IMR-90 (cell line): ENCODE data around the gene LUZP1. TPM values are rescaled to one million over a fixed set of nuclear protein-coding genes. Genes with fewer than 3 reads are reported as not detected.

ENCODE experiments used
- ATAC-seq: fragments of 200-7000 bp; cut with Tn5 transposase; 2 replicates; pipeline ENCODE4 v1.9.1; 2020; ENCODE audit warnings: low read depth, mild to moderate bottlenecking, moderate library complexity
- BruUV-seq: library from RNA; stranded (reverse); fragments of 400-500 nt; replicated peaks from 2 replicates; lab custom pipeline; 2021; lab: Mats Ljungman, UMichigan
- CTCF ChIA-PET: fragments of 300-600 bp; formaldehyde crosslinking; extraction: SDS; loops from one replicate; lab custom pipeline; 2021; ENCODE audit warnings: antibody characterized with exemption; lab: Yijun Ruan, JAX
- POLR2A ChIA-PET: fragments of 300-600 bp; sonication (Branson Sonifier 250); formaldehyde crosslinking; loops from one replicate; lab custom pipeline; 2022; ENCODE audit warnings: antibody characterized with exemption; ENCODE audit not compliant: unreplicated experiment; lab: Charles Lee
- DNase-seq: peaks from one replicate; pipeline ENCODE4 v3.0.0; 2013
- H2AFZ ChIP-seq: replicated peaks from 2 replicates; pipeline ENCODE3; 2013; ENCODE audit warnings: low read length, mild to moderate bottlenecking; ENCODE audit not compliant: poor library complexity
- H2AK5ac ChIP-seq: 2 replicates; pipeline ENCODE4 v1.6.1; 2013; ENCODE audit warnings: low read depth, low read length, inconsistent platforms
- H2AK9ac ChIP-seq: replicated peaks from 2 replicates; pipeline ENCODE3; 2013; ENCODE audit warnings: mild to moderate bottlenecking, low read depth, low read length, moderate library complexity; ENCODE audit not compliant: poor library complexity
- H2BK120ac ChIP-seq: 2 replicates; pipeline ENCODE4 v1.6.1; 2013; ENCODE audit warnings: low read depth, low read length, inconsistent platforms
- H2BK15ac ChIP-seq: 3 replicates; pipeline ENCODE4 v1.6.1; 2013; ENCODE audit warnings: low read depth, low read length, inconsistent platforms
- H2BK20ac ChIP-seq: 2 replicates; pipeline ENCODE4 v1.6.1; 2013; ENCODE audit warnings: low read depth, mild to moderate bottlenecking, inconsistent platforms, low read length, moderate library complexity
- H2BK5ac ChIP-seq: 2 replicates; pipeline ENCODE4 v1.6.1; 2013; ENCODE audit warnings: mild to moderate bottlenecking, low read depth, low read length, inconsistent platforms; ENCODE audit not compliant: poor library complexity, severe bottlenecking
- H3K14ac ChIP-seq: replicated peaks from 2 replicates; pipeline ENCODE4 v1.6.1; 2013; ENCODE audit warnings: low read depth, low read length, inconsistent platforms
- H3K18ac ChIP-seq: 2 replicates; pipeline ENCODE4 v1.6.1; 2013; ENCODE audit warnings: low read depth, low read length, control low read depth
- H3K23ac ChIP-seq: 2 replicates; pipeline ENCODE4 v1.6.1; 2013; ENCODE audit warnings: low read depth, low read length, inconsistent platforms
- H3K27ac ChIP-seq: 2 replicates; pipeline ENCODE4 v1.5.1; 2013; ENCODE audit warnings: mild to moderate bottlenecking, control low read depth, low read length; ENCODE audit not compliant: insufficient read depth
- H3K27me3 ChIP-seq: 2 replicates; pipeline ENCODE4 v1.6.1; 2013; ENCODE audit warnings: low read length; ENCODE audit not compliant: control insufficient read depth, insufficient read depth
- H3K36me3 ChIP-seq: 2 replicates; pipeline ENCODE4 v1.6.1; 2013; ENCODE audit warnings: low read length, mixed read lengths; ENCODE audit not compliant: control insufficient read depth, insufficient read depth
- H3K4ac ChIP-seq: 2 replicates; pipeline ENCODE4 v1.6.1; 2013; ENCODE audit warnings: low read depth, low read length, inconsistent platforms
- H3K4me1 ChIP-seq: 2 replicates; pipeline ENCODE4 v1.6.1; 2013; ENCODE audit warnings: low read length, mixed read lengths; ENCODE audit not compliant: control insufficient read depth, insufficient read depth
- H3K4me2 ChIP-seq: 2 replicates; pipeline ENCODE4 v1.6.1; 2013; ENCODE audit warnings: low read depth, mild to moderate bottlenecking, control low read depth, low read length, moderate library complexity
- H3K4me3 ChIP-seq: 2 replicates; pipeline ENCODE4 v1.5.1; 2013; ENCODE audit warnings: low read depth, mild to moderate bottlenecking, control low read depth, low read length, moderate library complexity; ENCODE audit not compliant: insufficient read depth
- H3K56ac ChIP-seq: 2 replicates; pipeline ENCODE4 v1.6.1; 2013; ENCODE audit warnings: low read length, inconsistent platforms; ENCODE audit not compliant: insufficient read depth; ENCODE audit errors: extremely low read depth
- H3K79me1 ChIP-seq, 2 experiments: 2 replicates each; pipeline ENCODE4 v1.6.1; 2013; ENCODE audit warnings: low read length in 2 of 2, inconsistent platforms in 1 of 2, low read depth in 1 of 2
- H3K9ac ChIP-seq: 2 replicates; pipeline ENCODE4 v1.6.1; 2013; ENCODE audit warnings: low read depth, low read length, control low read depth
- H3K9me1 ChIP-seq: 2 replicates; pipeline ENCODE4 v1.6.1; 2013; ENCODE audit warnings: low read length, inconsistent platforms; ENCODE audit not compliant: insufficient read depth
- H3K9me3 ChIP-seq: 2 replicates; pipeline ENCODE4 v1.6.1; 2013; ENCODE audit warnings: low read length; ENCODE audit not compliant: control insufficient read depth, insufficient read depth
- H4K20me1 ChIP-seq: 2 replicates; pipeline ENCODE4 v1.6.1; 2013; ENCODE audit warnings: low read length, inconsistent platforms; ENCODE audit not compliant: insufficient read depth
- H4K5ac ChIP-seq: 2 replicates; pipeline ENCODE4 v1.6.1; 2013; ENCODE audit warnings: mild to moderate bottlenecking, low read depth, low read length, control low read depth
- H4K8ac ChIP-seq, 2 experiments: 2 replicates each; pipeline ENCODE4 v1.6.1; 2013; ENCODE audit warnings: low read depth in 2 of 2, low read length in 2 of 2, control low read depth in 1 of 2, inconsistent platforms in 1 of 2
- H4K91ac ChIP-seq: 2 replicates; pipeline ENCODE4 v1.6.1; 2013; ENCODE audit warnings: low read depth, low read length, inconsistent platforms; ENCODE audit not compliant: insufficient read depth
- CEBPB ChIP-seq: IDR thresholded peaks from 2 replicates; pipeline ENCODE4 v1.6.1; 2012; ENCODE audit warnings: low read depth, low read length, improper control_type of control experiment
- CTCF ChIP-seq: conservative IDR thresholded peaks from 2 replicates; pipeline ENCODE4 v1.5.1; 2012; ENCODE audit warnings: mild to moderate bottlenecking, low read depth, low read length, improper control_type of control experiment
- ELK1 ChIP-seq: fragments of 150-350 bp; IDR thresholded peaks from 2 replicates; pipeline ENCODE4 v1.6.1; 2016; ENCODE audit warnings: low read depth, mild to moderate bottlenecking, low read length, moderate library complexity, borderline replicate concordance
- FOS ChIP-seq: fragments of 150-350 bp; IDR thresholded peaks from 2 replicates; pipeline ENCODE4 v1.6.1; 2016; ENCODE audit warnings: low read depth, low read length
- MAZ ChIP-seq: IDR thresholded peaks from 2 replicates; pipeline ENCODE4 v1.6.1; 2012; ENCODE audit warnings: low read depth, mild to moderate bottlenecking, low read length, improper control_type of control experiment, moderate library complexity, borderline replicate concordance
- MXI1 ChIP-seq: IDR thresholded peaks from 2 replicates; pipeline ENCODE4 v1.6.1; 2012; ENCODE audit warnings: low read depth, mild to moderate bottlenecking, low read length, moderate library complexity, borderline replicate concordance
- POLR2A ChIP-seq: IDR thresholded peaks from 2 replicates; pipeline ENCODE4 v1.6.1; 2012; ENCODE audit warnings: mild to moderate bottlenecking, low read depth, low read length
- RAD21 ChIP-seq: IDR thresholded peaks from 2 replicates; pipeline ENCODE4 v1.6.1; 2012; ENCODE audit warnings: low read length, improper control_type of control experiment
- RCOR1 ChIP-seq: IDR thresholded peaks from 2 replicates; pipeline ENCODE4 v1.6.1; 2012; ENCODE audit warnings: mild to moderate bottlenecking, low read length, improper control_type of control experiment; ENCODE audit not compliant: insufficient replicate concordance
- RFX5 ChIP-seq: IDR thresholded peaks from 2 replicates; pipeline ENCODE4 v1.8.0; 2012; ENCODE audit warnings: low read depth, mild to moderate bottlenecking, low read length, moderate library complexity
- SMC3 ChIP-seq: fragments of 150-350 bp; IDR thresholded peaks from 2 replicates; pipeline ENCODE4 v1.6.1; 2016; ENCODE audit warnings: low read depth, mild to moderate bottlenecking, antibody characterized with exemption, low read length, moderate library complexity
- USF2 ChIP-seq: fragments of 150-350 bp; IDR thresholded peaks from 2 replicates; pipeline ENCODE4 v1.6.1; 2017; ENCODE audit warnings: mild to moderate bottlenecking, antibody characterized with exemption, low read length, low read depth
- WGBS, 2 experiments: methylation state at CpG; one replicate each; pipeline versions ENCODE4 v1.1.5 to v1.1.7; 2013; ENCODE audit warnings: missing lambda C conversion rate in 2 of 2; ENCODE audit not compliant: insufficient read length in 1 of 2; ENCODE audit errors: extremely low coverage in 2 of 2; 5-methylcytosine and 5-hydroxymethylcytosine counted together
- dilution Hi-C: fragments of 300-500 bp; cut with HindIII; formaldehyde crosslinking; loops from one replicate; pipeline ENCODE4 v1.14.3; 2018; ENCODE audit warnings: low sequenced_read_pairs; ENCODE audit not compliant: unreplicated experiment
- in situ Hi-C: fragments of 300-500 bp; cut with MboI; formaldehyde crosslinking; loops from 3 replicates; pipeline ENCODE4 v1.14.3; 2019; ENCODE audit warnings: low sequenced_read_pairs, inconsistent platforms, mixed read lengths
- intact Hi-C: fragments of 100-400 bp; cut with micrococcal nuclease; formaldehyde crosslinking; loops from 2 replicates; pipeline ENCODE4 v1.10.0; 2022
- polyA plus RNA-seq, 3 experiments: library from polyadenylated mRNA; depleted of rRNA; stranded (reverse); fragments of >200 nt; gene quantifications; 2 replicates each; pipeline ENCODE4 v1.2.3, GENCODE V29; 2012; ENCODE audit warnings: low replicate concordance in 1 of 3
- total RNA-seq: library from RNA; depleted of rRNA; stranded (reverse); fragments of >200 nt; gene quantifications from 2 replicates; pipeline ENCODE4 v1.2.3, GENCODE V29; 2012

The LUZP1 gene
- total and polyA plus RNA-seq, 2 of the 4 experiments (the other 2 are of a cell fraction) = 13.1 to 31.7 TPM

- ATAC-seq (no peak), DNase-seq (no peak)
- Histone ChIP-seq H2BK5ac (no peak overlapping the region), H3K4me1 (peaks cover 2% of the 10 kb centered on the region), H3K9me1 (peaks cover 10% of the 10 kb centered on the region), H3K27me3 (no peaks in the 10 kb centered on the region), H3K18ac (no peak overlapping the region), H3K27ac (no peak overlapping the region), H2BK120ac (no peak overlapping the region), H3K4me3 (no peak overlapping the region), H4K5ac (no peak overlapping the region), H4K20me1 (peaks cover 23% of the 10 kb centered on the region; the same call in 1 of the 2 replicates), H2AK9ac (no peak overlapping the region), H3K9me3 (no peaks in the 10 kb centered on the region), H3K9ac (no peak overlapping the region), H3K4ac (no peak overlapping the region), H3K14ac (no peak overlapping the region), H3K4me2 (no peak overlapping the region), H2BK15ac (no peak overlapping the region), H3K36me3 (peaks cover 65% of the 10 kb centered on the region), H2BK20ac (no peak overlapping the region), H3K79me1 (peaks cover 22 to 71% of the 10 kb centered on the region in 2 experiments), H4K91ac (no peak overlapping the region), H4K8ac (no peak overlapping the region), H3K23ac (no peak overlapping the region), H2AK5ac (no peak overlapping the region), H3K56ac (no peak overlapping the region), H2AFZ (no peak overlapping the region)
- dilution Hi-C loops (no loop called here), in situ Hi-C loops (loop anchor here (5.0 kb wide), 1 partner anchor 196 kb away; no protein-coding TSS in a partner anchor), intact Hi-C loops (no loop called here)
- ChIA-PET CTCF (no interaction called here), POLR2A (no interaction called here)
- WGBS, 2 experiments = no CpG with 5 or more reads among the region's 3 CpGs
- BruUV-seq = no TSS peak
- no peak for TF ChIP-seq MXI1
- TF ChIP-seq POLR2A = no peak
- no peak for TF ChIP-seq RAD21
- TF ChIP-seq SMC3 = no peak
- no peak for TF ChIP-seq FOS
- TF ChIP-seq MAZ = no peak
- TF ChIP-seq USF2 = no peak
- no peak for TF ChIP-seq CTCF
- no peak for TF ChIP-seq ELK1
- no peak for TF ChIP-seq CEBPB
- no peak for TF ChIP-seq RFX5
- TF ChIP-seq RCOR1 = no peak
Measured at GRCh38 chr1:23081376-23081775, 87.3 kb downstream of the LUZP1 start.
